Measurements from ENCODE around the gene ITPR3. TPM values are rescaled to one million over a fixed set of nuclear protein-coding genes. Genes with fewer than 3 reads are reported as not detected.

Gene ITPR3
- polyA plus RNA-seq, 1 of the 3 experiments (the other 2 are of a cell fraction) = 8.1 TPM

GRCh38 chr6:33576668-33577067 lies 44.5 kb upstream of the ITPR3 start (continued):
- TF ChIP-seq ZBTB33 (IDR thresholded peaks at IDR 0.05; ENCODE audit: borderline replicate concordance, low read depth) (no peak), MEF2A (IDR thresholded peaks at IDR 0.05; ENCODE audit: borderline replicate concordance, low read depth) (no peak), TEAD4 (IDR thresholded peaks at IDR 0.05; ENCODE audit: borderline replicate concordance, insufficient read depth) (no peak)

GRCh38 chr6:33577106-33577535 lies 44.0 kb upstream of the ITPR3 start:
- H3K9ac ChIP-seq = no peak overlapping the region
- peaks cover 0 to 10% of the 10 kb centered on the region in 2 experiments; a peak in 1 of 4 replicates for H3K4me1 ChIP-seq (ENCODE audit: control insufficient read depth in 1 of 2, insufficient read depth in 2 of 2, low read depth in 1 of 2, low read length in 1 of 2)
- H3K27me3 ChIP-seq (ENCODE audit: insufficient read depth) = no peaks in the 10 kb centered on the region
- peaks cover 8 to 33% of the 10 kb centered on the region in 2 experiments for H3K36me3 ChIP-seq (replicated peaks in 1 of 2; ENCODE audit: control insufficient read depth in 1 of 2, insufficient read depth in 2 of 2, low read length in 1 of 2)
- H3K9me2 ChIP-seq = no peaks in the 10 kb centered on the region
- H3F3A ChIP-seq (replicated peaks; ENCODE audit: insufficient read depth) = no peaks in the 10 kb centered on the region
- no peaks in the 10 kb centered on the region for H3K9me3 ChIP-seq
- H3K79me2 ChIP-seq (ENCODE audit: insufficient read depth) = peaks cover 25% of the 10 kb centered on the region
- H3K4me3 ChIP-seq (ENCODE audit: low read depth in 2 of 2, low read length in 1 of 2) = no peak overlapping the region
- ChIA-PET POLR2A (no interaction called here), CTCF (interaction anchor here (1.4 kb wide), 1 partner anchor 13 kb away, joined by 5 read pairs; no protein-coding TSS in a partner anchor)
- no peak overlapping the region for H2AFZ ChIP-seq (ENCODE audit: low read depth)
- DNase-seq = no peak
- no peak overlapping the region for H3K27ac ChIP-seq (ENCODE audit: low read depth in 2 of 2, low read length in 1 of 2)
- WGBS (ENCODE audit: low lambda C conversion rate) = 89% methylated on average over 9 of the region's 9 CpGs
- no peaks in the 10 kb centered on the region for H4K20me1 ChIP-seq (ENCODE audit: insufficient read depth)
- TF ChIP-seq EZH2phosphoT487 (IDR thresholded peaks at IDR 0.05; ENCODE audit: borderline replicate concordance, low read depth) (no peak), IRF3 (IDR thresholded peaks at IDR 0.05; ENCODE audit: low read depth, low read length) (no peak), CHD2 (IDR thresholded peaks at IDR 0.05; ENCODE audit: low read length, partially characterized antibody) (no peak), TCF12 (IDR thresholded peaks at IDR 0.05) (no peak), GABPA (IDR thresholded peaks at IDR 0.05; ENCODE audit: low read depth) (no peak), MAX (IDR thresholded peaks at IDR 0.05; ENCODE audit: low read depth) (no peak), MEF2A (IDR thresholded peaks at IDR 0.05; ENCODE audit: borderline replicate concordance, low read depth) (no peak), JUND (IDR thresholded peaks at IDR 0.05) (no peak), SMC3 (IDR thresholded peaks at IDR 0.05; ENCODE audit: low read depth, low read length) (no peak), PBX3 (IDR thresholded peaks at IDR 0.05) (no peak)
- no peak overlapping the region for H3K4me2 ChIP-seq
